HFFc6 (cell line): Measurements from ENCODE around the gene SPARC. TPM values are rescaled to one million over a fixed set of nuclear protein-coding genes. Genes with fewer than 3 reads are reported as not detected.
"Not testable (repeated sequence)": the region's sequence is repeated elsewhere in the genome, so short reads cannot be mapped to it uniquely, and the experiment has no call there.

Experiments used
- DNase-seq: peaks from one replicate; pipeline ENCODE4 v3.0.0-alpha.2; 2018
- H3K27ac Mint-ChIP-seq: 2 replicates; pipeline ENCODE4 v1.8.0; 2020; ENCODE audit warnings: mild to moderate bottlenecking, mixed read lengths
- H3K27me3 Mint-ChIP-seq: 2 replicates; pipeline ENCODE4 v1.8.0; 2021; ENCODE audit warnings: mild to moderate bottlenecking, moderate library complexity, mixed read lengths; ENCODE audit not compliant: insufficient read depth
- H3K36me3 Mint-ChIP-seq: 2 replicates; pipeline ENCODE4 v1.8.0; 2021; ENCODE audit warnings: low read depth, mixed read lengths
- H3K4me1 Mint-ChIP-seq: 2 replicates; pipeline ENCODE4 v1.8.0; 2020; ENCODE audit warnings: low read depth, mixed read lengths
- H3K4me3 Mint-ChIP-seq: 2 replicates; pipeline ENCODE4 v1.8.0; 2020; ENCODE audit warnings: mild to moderate bottlenecking, moderate library complexity, mixed read lengths
- H3K9me3 Mint-ChIP-seq: 2 replicates; pipeline ENCODE4 v1.8.0; 2020; ENCODE audit warnings: mild to moderate bottlenecking, mixed read lengths
- CTCF ChIP-seq: fragments of 200-600 bp; sonication (generic); IDR thresholded peaks from 2 replicates; pipeline ENCODE4 v1.5.0; 2021; ENCODE audit warnings: antibody characterized with exemption, mild to moderate bottlenecking
- long read RNA-seq: library from polyadenylated mRNA; unstranded; transcript quantifications from one replicate; pipeline ENCODE4 v2.0.0, GENCODE V29; 2019
- total RNA-seq, 6 experiments: library from RNA; stranded (reverse); fragmentation: NEBNext Ultra II Directional; extraction: Animal tissue kit (Norgen Biotek cat#: 25700); gene quantifications; 2 replicates in 1 of 6; 3 replicates in 5 of 6; pipeline ENCODE4 v1.2.3, GENCODE V29; 2021

The SPARC gene, protein sequence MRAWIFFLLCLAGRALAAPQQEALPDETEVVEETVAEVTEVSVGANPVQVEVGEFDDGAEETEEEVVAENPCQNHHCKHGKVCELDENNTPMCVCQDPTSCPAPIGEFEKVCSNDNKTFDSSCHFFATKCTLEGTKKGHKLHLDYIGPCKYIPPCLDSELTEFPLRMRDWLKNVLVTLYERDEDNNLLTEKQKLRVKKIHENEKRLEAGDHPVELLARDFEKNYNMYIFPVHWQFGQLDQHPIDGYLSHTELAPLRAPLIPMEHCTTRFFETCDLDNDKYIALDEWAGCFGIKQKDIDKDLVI
- total RNA-seq: 1,000 to 10,000 TPM; 3,729 to 5,836 (median 4,094) TPM
- long read RNA-seq, transcript SPARC-201 (10 exons, 3,701 nt): major isoform, 2,267 of 3,073 reads
- long read RNA-seq, transcript SPARC-202 (4 exons, 1,598 nt): minor isoform, 41 of 3,073 reads
- long read RNA-seq, partial matches to known transcripts: 409 of 3,073 reads
- long read RNA-seq, other reads (novel, unspliced or antisense): 356 of 3,073 reads

DNA sequence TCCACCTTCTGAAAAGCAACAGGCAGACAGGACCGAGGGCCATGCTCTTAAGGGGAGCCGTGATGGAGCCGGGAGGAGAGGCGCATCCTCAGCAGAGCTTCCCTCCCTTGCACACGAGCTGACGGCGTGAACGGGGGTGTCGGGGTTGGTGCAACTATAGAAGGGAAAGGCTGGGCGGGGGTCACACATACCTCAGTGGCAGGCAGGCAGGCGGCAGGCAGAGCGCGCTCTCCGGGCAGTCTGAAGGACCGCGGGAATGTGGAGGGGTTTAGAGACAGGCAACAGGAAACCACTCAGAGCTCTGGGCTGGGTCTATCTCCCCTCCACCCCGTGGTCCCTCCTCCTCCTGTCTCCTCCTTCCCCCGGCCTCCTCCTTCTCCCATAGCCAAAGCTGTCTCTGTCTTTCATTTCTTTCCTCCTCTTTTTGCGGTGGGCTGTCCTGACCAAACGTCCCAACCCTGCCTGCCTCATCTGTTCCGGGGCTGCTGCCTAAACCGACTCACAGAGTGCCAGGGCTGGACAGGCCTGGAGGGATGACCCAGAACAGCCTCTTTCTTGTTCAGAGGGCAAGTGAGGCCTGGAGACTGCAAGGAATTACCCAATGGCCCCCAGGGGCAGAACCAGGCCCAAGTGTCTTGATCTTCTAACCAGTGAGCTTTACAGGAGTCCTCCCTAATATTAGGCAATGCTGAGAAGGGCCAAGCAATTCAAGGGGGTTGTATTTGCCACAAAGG lies at the start of gene SPARC:
TSS of gene SPARC (minus strand) at position 242 of the 734 bp plus-strand sequence. CDS start 10,727 bp downstream, outside the sequence.
- peaks cover 50% of the 10 kb centered on the region for H3K36me3 Mint-ChIP-seq
- peaks cover 11% of the 10 kb centered on the region for H3K9me3 Mint-ChIP-seq
- peak within 1 kb of the TSS; percentile 99 for H3K27ac Mint-ChIP-seq
- no peak for TF ChIP-seq CTCF
- peaks cover 31% of the 10 kb centered on the region for H3K27me3 Mint-ChIP-seq
- DNase-seq: peak; percentile 95
- H3K4me1 Mint-ChIP-seq: peaks cover 55% of the 10 kb centered on the region
- H3K4me3 Mint-ChIP-seq: peak within 1 kb of the TSS; percentile 99

GRCh38 chr5:151735646-151736045 lies 48.9 kb upstream of the SPARC start:
- H3K4me3 Mint-ChIP-seq: no peak overlapping the region
- H3K27me3 Mint-ChIP-seq: no peaks in the 10 kb centered on the region

GRCh38 chr5:151734064-151734408 lies 47.3 kb upstream of the SPARC start:
- Mint-ChIP-seq H3K9me3 (peaks cover 14% of the 10 kb centered on the region), H3K36me3 (peaks cover 13% of the 10 kb centered on the region)

More at GRCh38 chr5:151735646-151736045, 48.9 kb upstream of the SPARC start:
- peaks cover 58% of the 10 kb centered on the region for H3K4me1 Mint-ChIP-seq
- no peak for TF ChIP-seq CTCF
- H3K27ac Mint-ChIP-seq: no peak overlapping the region
- no peak for DNase-seq
- no peaks in the 10 kb centered on the region for H3K36me3 Mint-ChIP-seq
- H3K9me3 Mint-ChIP-seq: no peaks in the 10 kb centered on the region

GRCh38 chr5:151733358-151734063 lies 46.8 kb upstream of the SPARC start:
- H3K27me3 Mint-ChIP-seq: no peaks in the 10 kb centered on the region
- H3K27ac Mint-ChIP-seq: peak overlapping the region; percentile 45
- H3K9me3 Mint-ChIP-seq: peaks cover 14% of the 10 kb centered on the region
- peaks cover 47% of the 10 kb centered on the region for H3K4me1 Mint-ChIP-seq
- H3K4me3 Mint-ChIP-seq: no peak overlapping the region
- TF ChIP-seq CTCF: no peak
- peaks cover 13% of the 10 kb centered on the region for H3K36me3 Mint-ChIP-seq
- peak; percentile 82 for DNase-seq

More at GRCh38 chr5:151734064-151734408, 47.3 kb upstream of the SPARC start:
- Mint-ChIP-seq H3K27ac (peak overlapping the region; percentile 45), H3K27me3 (no peaks in the 10 kb centered on the region), H3K4me3 (no peak overlapping the region), H3K4me1 (peaks cover 53% of the 10 kb centered on the region)
- DNase-seq: no peak
- TF ChIP-seq CTCF: no peak

- Mint-ChIP-seq H3K9me3 (peaks cover 21% of the 10 kb centered on the region), H3K27me3 (no peaks in the 10 kb centered on the region; the same call in 1 of the 2 replicates), H3K4me3 (no peak overlapping the region), H3K27ac (no peak overlapping the region), H3K36me3 (peaks cover 18% of the 10 kb centered on the region), H3K4me1 (peaks cover 28% of the 10 kb centered on the region)
- DNase-seq: no peak
- no peak for TF ChIP-seq CTCF
These were observed 43.7 kb upstream of the SPARC start for GRCh38 chr5:151730381-151730780.

- not testable (repeated sequence) for H3K27me3 Mint-ChIP-seq
These were observed 42.9 kb upstream of the SPARC start for GRCh38 chr5:151729597-151729996.

More at GRCh38 chr5:151729597-151729996, 42.9 kb upstream of the SPARC start:
- H3K27ac Mint-ChIP-seq: peak overlapping the region; percentile 4; the same call in 1 of the 2 replicates
- H3K36me3 Mint-ChIP-seq: peaks cover 18% of the 10 kb centered on the region
- peaks cover 28% of the 10 kb centered on the region for H3K4me1 Mint-ChIP-seq
- H3K9me3 Mint-ChIP-seq: peaks cover 21% of the 10 kb centered on the region
- DNase-seq: peak; percentile 49
- H3K4me3 Mint-ChIP-seq: not testable (repeated sequence)
